22Rv1 (cell line): ENCODE results near the gene MMP21.

Experiments
- H3K27ac ChIP-seq: fragments of 450-650 bp; 2 replicates; pipeline ENCODE4 v1.5.1; 2017
- ZFX ChIP-seq: fragments of 450-650 bp; IDR thresholded peaks from 2 replicates; pipeline ENCODE4 v1.6.1; 2017; ENCODE audit warnings: antibody characterized with exemption, borderline replicate concordance
- TF ChIP-seq, protein P1 (sequence below): fragments of 450-650 bp; IDR thresholded peaks from 2 replicates; pipeline ENCODE4 v1.5.1; 2017; ENCODE audit warnings: mild to moderate bottlenecking

Gene MMP21

DNA sequence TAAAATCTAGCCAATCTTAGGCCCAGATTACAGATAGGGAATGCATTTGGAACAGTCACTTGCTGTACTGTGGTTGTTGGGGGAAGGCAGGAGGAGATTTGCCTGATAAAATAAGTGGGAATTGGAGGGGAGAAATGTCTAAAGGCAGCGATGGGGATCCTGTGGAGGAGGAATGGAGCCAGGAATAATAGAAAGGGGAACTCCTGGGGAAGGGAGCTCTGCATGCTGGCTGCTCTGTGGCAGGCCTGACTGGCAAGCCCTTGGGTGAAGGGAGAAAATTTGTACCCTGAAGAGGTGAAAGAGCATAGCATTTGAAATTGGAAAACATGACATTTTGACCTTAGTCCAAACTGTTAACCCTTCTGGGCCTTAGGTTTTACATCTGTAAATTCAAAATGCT, 13.7 kb downstream of the MMP21 start:
- TF ChIP-seq, protein P1, sequence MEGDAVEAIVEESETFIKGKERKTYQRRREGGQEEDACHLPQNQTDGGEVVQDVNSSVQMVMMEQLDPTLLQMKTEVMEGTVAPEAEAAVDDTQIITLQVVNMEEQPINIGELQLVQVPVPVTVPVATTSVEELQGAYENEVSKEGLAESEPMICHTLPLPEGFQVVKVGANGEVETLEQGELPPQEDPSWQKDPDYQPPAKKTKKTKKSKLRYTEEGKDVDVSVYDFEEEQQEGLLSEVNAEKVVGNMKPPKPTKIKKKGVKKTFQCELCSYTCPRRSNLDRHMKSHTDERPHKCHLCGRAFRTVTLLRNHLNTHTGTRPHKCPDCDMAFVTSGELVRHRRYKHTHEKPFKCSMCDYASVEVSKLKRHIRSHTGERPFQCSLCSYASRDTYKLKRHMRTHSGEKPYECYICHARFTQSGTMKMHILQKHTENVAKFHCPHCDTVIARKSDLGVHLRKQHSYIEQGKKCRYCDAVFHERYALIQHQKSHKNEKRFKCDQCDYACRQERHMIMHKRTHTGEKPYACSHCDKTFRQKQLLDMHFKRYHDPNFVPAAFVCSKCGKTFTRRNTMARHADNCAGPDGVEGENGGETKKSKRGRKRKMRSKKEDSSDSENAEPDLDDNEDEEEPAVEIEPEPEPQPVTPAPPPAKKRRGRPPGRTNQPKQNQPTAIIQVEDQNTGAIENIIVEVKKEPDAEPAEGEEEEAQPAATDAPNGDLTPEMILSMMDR: no peak
- no peak for TF ChIP-seq ZFX
- H3K27ac ChIP-seq: no peak overlapping the region

GRCh38 chr10:125757742-125758141, 17.9 kb downstream of the MMP21 start:
- no peak overlapping the region for H3K27ac ChIP-seq
- TF ChIP-seq, protein P1: no peak
- TF ChIP-seq ZFX: no peak

- H3K27ac ChIP-seq: peak overlapping the region; percentile 67
These were observed 18.7 kb downstream of the MMP21 start for GRCh38 chr10:125756853-125757487.

GRCh38 chr10:125756196-125756595, 19.4 kb downstream of the MMP21 start:
- peak overlapping the region; percentile 67 for H3K27ac ChIP-seq
- TF ChIP-seq, protein P1: no peak
- no peak for TF ChIP-seq ZFX

More at GRCh38 chr10:125756853-125757487, 18.7 kb downstream of the MMP21 start:
- TF ChIP-seq, protein P1: no peak
- TF ChIP-seq ZFX: no peak

- H3K27ac ChIP-seq: no peak overlapping the region
- no peak for TF ChIP-seq ZFX
- TF ChIP-seq, protein P1: no peak
These were observed 28.2 kb downstream of the MMP21 start for GRCh38 chr10:125747417-125747816.

GRCh38 chr10:125744909-125745308, 30.7 kb downstream of the MMP21 start:
- TF ChIP-seq, protein P1: no peak
- TF ChIP-seq ZFX: no peak
- no peak overlapping the region for H3K27ac ChIP-seq

GRCh38 chr10:125742465-125742864, 33.2 kb downstream of the MMP21 start:
- no peak for TF ChIP-seq ZFX
- TF ChIP-seq, protein P1: no peak
- H3K27ac ChIP-seq: no peak overlapping the region
